ENCODE measurements around the gene VAX1.

Gene VAX1

DNA sequence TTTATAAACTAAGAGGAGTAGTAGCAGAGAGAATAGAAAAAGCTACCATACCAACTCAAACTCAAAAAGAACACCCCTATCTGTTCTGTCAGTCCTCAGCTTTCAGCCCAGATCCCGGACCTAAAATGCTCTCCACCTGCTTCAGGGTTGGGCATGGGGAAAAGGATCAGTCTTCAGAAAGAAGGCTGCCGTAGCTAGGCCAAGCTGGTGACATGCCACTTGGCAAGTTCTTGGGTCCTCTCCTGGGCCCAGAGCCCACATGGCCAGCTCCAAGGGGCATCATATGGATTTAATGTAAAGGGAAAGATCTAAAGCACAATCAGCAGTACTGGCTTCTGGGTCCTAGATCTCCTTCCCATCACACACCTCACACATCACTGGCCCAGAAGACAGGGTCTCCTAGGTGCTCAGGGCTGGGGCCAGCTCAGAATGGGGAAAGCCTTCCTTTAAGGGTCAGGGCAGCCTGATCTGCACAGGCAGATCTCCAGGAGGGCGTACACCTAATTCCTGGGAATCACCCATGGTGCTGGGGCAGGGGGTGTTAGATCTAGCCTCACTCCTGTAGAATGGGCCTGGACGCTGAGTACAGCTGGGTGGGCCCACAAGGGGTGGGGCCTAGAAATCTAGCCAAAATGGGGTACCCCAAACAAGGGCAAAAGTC is 2.5 kb downstream of the VAX1 start:
- ChIA-PET POLR2A (interaction anchor here (1.2 kb wide), 1 partner anchor 31 kb away, joined by 4 read pairs; no protein-coding TSS in a partner anchor), CTCF (interaction anchor here (0.7 to 1.5 kb wide), 2 partner anchors 32 to 328 kb away, joined by 3 to 4 read pairs; no protein-coding TSS in a partner anchor)
- Histone ChIP-seq H3K4me1 (ENCODE audit: control insufficient read depth, insufficient read depth, low read length) (no peaks in the 10 kb centered on the region), H3K27ac (ENCODE audit: extremely low read depth, low read depth, low read length) (no peak overlapping the region), H3K36me3 (ENCODE audit: control insufficient read depth in 2 of 2, insufficient read depth in 1 of 2, low read length in 2 of 2) (no peaks in the 10 kb centered on the region), H3K9me3 (ENCODE audit: control insufficient read depth, insufficient read depth, low read depth, low read length) (no peaks in the 10 kb centered on the region), H3K4me3 (ENCODE audit: low read depth, low read length) (no peak overlapping the region)
- TF ChIP-seq, protein P1, sequence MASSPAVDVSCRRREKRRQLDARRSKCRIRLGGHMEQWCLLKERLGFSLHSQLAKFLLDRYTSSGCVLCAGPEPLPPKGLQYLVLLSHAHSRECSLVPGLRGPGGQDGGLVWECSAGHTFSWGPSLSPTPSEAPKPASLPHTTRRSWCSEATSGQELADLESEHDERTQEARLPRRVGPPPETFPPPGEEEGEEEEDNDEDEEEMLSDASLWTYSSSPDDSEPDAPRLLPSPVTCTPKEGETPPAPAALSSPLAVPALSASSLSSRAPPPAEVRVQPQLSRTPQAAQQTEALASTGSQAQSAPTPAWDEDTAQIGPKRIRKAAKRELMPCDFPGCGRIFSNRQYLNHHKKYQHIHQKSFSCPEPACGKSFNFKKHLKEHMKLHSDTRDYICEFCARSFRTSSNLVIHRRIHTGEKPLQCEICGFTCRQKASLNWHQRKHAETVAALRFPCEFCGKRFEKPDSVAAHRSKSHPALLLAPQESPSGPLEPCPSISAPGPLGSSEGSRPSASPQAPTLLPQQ (tag by site-specific recombination; IDR thresholded peaks at IDR 0.05), result 0 out of 2 replicates have a peak, but pooled peaks have one; percentile 22
- TF ChIP-seq ZNF530 (tag by site-specific recombination; IDR thresholded peaks at IDR 0.05; ENCODE audit: low read depth), result no peak

DNA sequence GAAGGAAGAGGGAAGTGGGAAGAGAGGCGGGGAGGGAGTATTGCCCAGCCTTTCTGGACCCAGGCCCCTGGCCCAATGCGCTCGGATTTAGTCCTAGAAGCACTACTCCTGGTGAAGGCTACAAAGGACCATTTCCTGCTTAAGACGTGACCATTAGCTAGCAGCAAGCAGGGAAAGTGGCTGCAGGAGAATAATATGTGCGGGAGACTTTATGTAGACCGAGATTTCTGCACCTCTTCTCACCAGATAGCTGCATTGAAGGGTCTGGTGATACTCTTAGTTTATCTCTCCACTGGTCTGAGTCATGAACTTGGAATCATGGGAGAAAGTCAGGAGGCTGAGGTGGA is 3.1 kb downstream of the VAX1 start:
- no peaks in the 10 kb centered on the region for H3K9me3 ChIP-seq (ENCODE audit: control insufficient read depth, insufficient read depth, low read depth, low read length)
- no peak overlapping the region for H3K4me3 ChIP-seq (ENCODE audit: low read depth, low read length)
- ChIA-PET CTCF (interaction anchor here (1.5 kb wide), 1 partner anchor 32 kb away, joined by 3 read pairs; no protein-coding TSS in a partner anchor), POLR2A (no interaction called here)
- no peak overlapping the region for H3K27ac ChIP-seq (ENCODE audit: extremely low read depth, low read depth, low read length)
- H3K36me3 ChIP-seq (ENCODE audit: control insufficient read depth in 2 of 2, insufficient read depth in 1 of 2, low read length in 2 of 2), result no peaks in the 10 kb centered on the region
- no peaks in the 10 kb centered on the region for H3K4me1 ChIP-seq (ENCODE audit: control insufficient read depth, insufficient read depth, low read length)
- TF ChIP-seq ZFP37 (tag by site-specific recombination; IDR thresholded peaks at IDR 0.05) (no peak), ZNF747 (tag by site-specific recombination; IDR thresholded peaks at IDR 0.05) (no peak), ZNF211 (tag by site-specific recombination; IDR thresholded peaks at IDR 0.05; ENCODE audit: low read depth) (no peak), ZNF26 (tag by site-specific recombination; IDR thresholded peaks at IDR 0.05) (no peak), ZBTB48 (tag by site-specific recombination; IDR thresholded peaks at IDR 0.05) (no peak), SETDB1 (IDR thresholded peaks at IDR 0.05; ENCODE audit: insufficient read length, low read length) (no peak), ZNF776 (tag by site-specific recombination; IDR thresholded peaks at IDR 0.05; ENCODE audit: borderline replicate concordance) (no peak), ZBTB7A (tag by site-specific recombination; IDR thresholded peaks at IDR 0.05; ENCODE audit: low read depth) (no peak), TSHZ1 (tag by site-specific recombination; IDR thresholded peaks at IDR 0.05; ENCODE audit: borderline replicate concordance) (no peak), AEBP2 (tag by site-specific recombination; IDR thresholded peaks at IDR 0.05; ENCODE audit: borderline replicate concordance) (no peak), ZNF623 (tag by site-specific recombination; IDR thresholded peaks at IDR 0.05) (no peak), ZNF280C (tag by site-specific recombination; IDR thresholded peaks at IDR 0.05) (no peak), KLF9 (tag by site-specific recombination; IDR thresholded peaks at IDR 0.05; ENCODE audit: low read depth) (no peak), HOXD13 (CRISPR knock-in tag; IDR thresholded peaks at IDR 0.05; ENCODE audit: borderline replicate concordance) (no peak), ZNF600 (tag by site-specific recombination; IDR thresholded peaks at IDR 0.05) (no peak)
- TF ChIP-seq, protein P2, sequence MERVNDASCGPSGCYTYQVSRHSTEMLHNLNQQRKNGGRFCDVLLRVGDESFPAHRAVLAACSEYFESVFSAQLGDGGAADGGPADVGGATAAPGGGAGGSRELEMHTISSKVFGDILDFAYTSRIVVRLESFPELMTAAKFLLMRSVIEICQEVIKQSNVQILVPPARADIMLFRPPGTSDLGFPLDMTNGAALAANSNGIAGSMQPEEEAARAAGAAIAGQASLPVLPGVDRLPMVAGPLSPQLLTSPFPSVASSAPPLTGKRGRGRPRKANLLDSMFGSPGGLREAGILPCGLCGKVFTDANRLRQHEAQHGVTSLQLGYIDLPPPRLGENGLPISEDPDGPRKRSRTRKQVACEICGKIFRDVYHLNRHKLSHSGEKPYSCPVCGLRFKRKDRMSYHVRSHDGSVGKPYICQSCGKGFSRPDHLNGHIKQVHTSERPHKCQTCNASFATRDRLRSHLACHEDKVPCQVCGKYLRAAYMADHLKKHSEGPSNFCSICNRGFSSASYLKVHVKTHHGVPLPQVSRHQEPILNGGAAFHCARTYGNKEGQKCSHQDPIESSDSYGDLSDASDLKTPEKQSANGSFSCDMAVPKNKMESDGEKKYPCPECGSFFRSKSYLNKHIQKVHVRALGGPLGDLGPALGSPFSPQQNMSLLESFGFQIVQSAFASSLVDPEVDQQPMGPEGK (tag by site-specific recombination; IDR thresholded peaks at IDR 0.05), result no peak
